Aorta (tissue), 5 donors: ENCODE measurements around the gene SPO11. TPM values are rescaled to one million over a fixed set of nuclear protein-coding genes. Genes with fewer than 3 reads are reported as not detected.

Experiments used
- ATAC-seq: fragments of 200-7000 bp; cut with Tn5 transposase; one replicate; pipeline ENCODE4 v1.9.1; 2022; ENCODE audit warnings: moderate library complexity; ENCODE audit not compliant: low FRiP score
- DNase-seq, 2 donors: peaks; one replicate each; pipeline ENCODE4 v3.0.0-alpha.2; 2020
- H3K27ac ChIP-seq, 2 donors: one replicate each; pipeline ENCODE4 v1.5.1; 2013; ENCODE audit warnings: low read length in 2 of 2, mild to moderate bottlenecking in 2 of 2, moderate library complexity in 2 of 2, control low read depth in 1 of 2, inconsistent platforms in 1 of 2, low read depth in 1 of 2
- H3K27me3 ChIP-seq, 2 donors: one replicate each; pipeline ENCODE4 v1.6.1; 2013; ENCODE audit warnings: control low read depth in 1 of 2, low read length in 1 of 2, mild to moderate bottlenecking in 1 of 2, moderate library complexity in 1 of 2; ENCODE audit not compliant: insufficient read depth in 2 of 2, control insufficient read depth in 1 of 2
- H3K36me3 ChIP-seq, 2 donors: one replicate each; pipeline ENCODE4 v1.6.1; 2013; ENCODE audit warnings: control low read depth in 1 of 2, low read length in 1 of 2, mild to moderate bottlenecking in 1 of 2; ENCODE audit not compliant: insufficient read depth in 2 of 2, control insufficient read depth in 1 of 2
- H3K4me1 ChIP-seq, 2 donors: one replicate each; pipeline ENCODE4 v1.6.1; 2013; ENCODE audit warnings: low read length in 2 of 2, control low read depth in 1 of 2, mild to moderate bottlenecking in 1 of 2, moderate library complexity in 1 of 2; ENCODE audit not compliant: insufficient read depth in 2 of 2, control insufficient read depth in 1 of 2
- H3K4me3 ChIP-seq, 2 donors: one replicate each; pipeline ENCODE4 v1.5.1; 2013; ENCODE audit warnings: low read length in 2 of 2, control low read depth in 1 of 2, mild to moderate bottlenecking in 1 of 2
- H3K9me3 ChIP-seq: one replicate; pipeline ENCODE4 v1.6.1; 2013; ENCODE audit warnings: mild to moderate bottlenecking, low read length; ENCODE audit not compliant: control insufficient read depth
- WGBS, 2 donors: extraction: QIAGEN DNeasy Blood & Tissue Kit; methylation state at CpG; one replicate each; pipeline ENCODE4 v1.1.7; 2013; 5-methylcytosine and 5-hydroxymethylcytosine counted together
- intact Hi-C, 2 donors: fragments of 100-400 bp; cut with DNase I; formaldehyde crosslinking; loops; one replicate each; pipeline versions ENCODE4 v1.14.2 to v1.15.0; 2022
- polyA plus RNA-seq, 2 donors: library from polyadenylated mRNA; stranded (reverse); fragments of 200-250 nt; gene quantifications; one replicate each; pipeline ENCODE4 v1.2.3, GENCODE V29; 2013
- total RNA-seq, 2 donors: library from RNA; stranded (reverse); fragmentation: NEBNext Ultra II Directional; extraction: Animal tissue kit (Norgen Biotek cat#: 25700); gene quantifications; one replicate each; pipeline ENCODE4 v1.2.1, GENCODE V29; 2021
- donor health status: healthy with polysubstance abuse.
- donor health status: Bipolar disorder and iron deficiency.
- donor health status: DM: no; HTN: no; CAD: no.
- donor health status: DM: no; HTN: no; CAD: no.
- donor health status: DM: yes; HTN: yes; CAD: no.

The SPO11 gene
- total and polyA plus RNA-seq, 4 donors = not detected

GRCh38 chr20:57382516-57382915, 52.9 kb downstream of the SPO11 start:
- Histone ChIP-seq H3K4me1 (no peaks in the 10 kb centered on the region), H3K27me3 (no peaks in the 10 kb centered on the region), H3K4me3 (no peak overlapping the region), H3K27ac (no peak overlapping the region), H3K9me3 (no peaks in the 10 kb centered on the region), H3K36me3 (peaks cover 0 to 2% of the 10 kb centered on the region in 2 donors)
- 90 to 93% methylated on average over 5 of the region's 5 CpGs for WGBS, 2 donors
- intact Hi-C loops = loop anchor here in 1 of 2 donors (10.0 kb wide), 1 partner anchor 212 kb away; no protein-coding TSS in a partner anchor
- DNase-seq = no peak
- no peak for ATAC-seq

- Histone ChIP-seq H3K27ac (no peak overlapping the region), H3K9me3 (no peaks in the 10 kb centered on the region), H3K4me3 (no peak overlapping the region), H3K27me3 (no peaks in the 10 kb centered on the region), H3K36me3 (no peaks in the 10 kb centered on the region), H3K4me1 (no peaks in the 10 kb centered on the region)
- 91% methylated on average over 20 of the region's 20 CpGs for WGBS, 2 donors
- intact Hi-C loops = loop anchor here (2.0 to 10.0 kb wide), 2 partner anchors 111 to 211 kb away; no protein-coding TSS in a partner anchor
- DNase-seq (no peak), ATAC-seq (no peak)
Measured at GRCh38 chr20:57383447-57384347, 54.1 kb downstream of the SPO11 start.

GRCh38 chr20:57384486-57384885, 54.9 kb downstream of the SPO11 start:
- ATAC-seq (no peak), DNase-seq (no peak)
- 93 to 97% methylated on average over 8 of the region's 8 CpGs for WGBS, 2 donors
- no peaks in the 10 kb centered on the region for H3K27me3 ChIP-seq
- intact Hi-C loops = loop anchor here (2.0 to 10.0 kb wide), 2 partner anchors 110 to 210 kb away; no protein-coding TSS in a partner anchor
- no peaks in the 10 kb centered on the region for H3K36me3 ChIP-seq
- H3K9me3 ChIP-seq = no peaks in the 10 kb centered on the region
- no peak overlapping the region for H3K27ac ChIP-seq
- H3K4me3 ChIP-seq = no peak overlapping the region
- no peaks in the 10 kb centered on the region for H3K4me1 ChIP-seq

- Histone ChIP-seq H3K27me3 (no peaks in the 10 kb centered on the region), H3K36me3 (no peaks in the 10 kb centered on the region), H3K4me1 (no peaks in the 10 kb centered on the region), H3K4me3 (no peak overlapping the region), H3K9me3 (no peaks in the 10 kb centered on the region), H3K27ac (no peak overlapping the region)
- WGBS, 2 donors = 89 to 90% methylated on average over 29 of the region's 29 CpGs
- ATAC-seq (no peak), DNase-seq (no peak)
- intact Hi-C loops = loop anchor here (2.0 to 10.0 kb wide), 3 partner anchors 110 to 210 kb away; no protein-coding TSS in a partner anchor
Measured at GRCh38 chr20:57384953-57385761, 55.6 kb downstream of the SPO11 start.

- H3K4me1 ChIP-seq = no peaks in the 10 kb centered on the region
- intact Hi-C loops = loop anchor here (2.0 to 10.0 kb wide), 3 partner anchors 109 to 209 kb away; no protein-coding TSS in a partner anchor
- whole genome bisulfite sequencing, 2 donors = 94 to 97% methylated on average over 6 of the region's 6 CpGs
Measured at GRCh38 chr20:57385940-57386339, 56.3 kb downstream of the SPO11 start.

GRCh38 chr20:57386762-57387161, 57.2 kb downstream of the SPO11 start:
- Histone ChIP-seq H3K9me3 (no peaks in the 10 kb centered on the region), H3K27ac (no peak overlapping the region), H3K4me1 (no peaks in the 10 kb centered on the region), H3K36me3 (no peaks in the 10 kb centered on the region), H3K4me3 (no peak overlapping the region), H3K27me3 (no peaks in the 10 kb centered on the region)
- WGBS, 2 donors = 95 to 96% methylated on average over 4 of the region's 4 CpGs
- intact Hi-C loops = loop anchor here (5.0 to 10.0 kb wide), 2 partner anchors 206 to 208 kb away; no protein-coding TSS in a partner anchor
- ATAC-seq (no peak), DNase-seq (peak in 1 of 2 donors; percentile 50)

More at GRCh38 chr20:57385940-57386339, 56.3 kb downstream of the SPO11 start:
- H3K27me3 ChIP-seq = no peaks in the 10 kb centered on the region
- H3K9me3 ChIP-seq = no peaks in the 10 kb centered on the region
- ATAC-seq (no peak), DNase-seq (peak in 1 of 2 donors; percentile 47)
- H3K36me3 ChIP-seq = no peaks in the 10 kb centered on the region
- H3K4me3 ChIP-seq = no peak overlapping the region
- no peak overlapping the region for H3K27ac ChIP-seq

GRCh38 chr20:57387463-57387862, 57.9 kb downstream of the SPO11 start:
- Histone ChIP-seq H3K4me3 (no peak overlapping the region), H3K27ac (no peak overlapping the region), H3K36me3 (no peaks in the 10 kb centered on the region), H3K27me3 (no peaks in the 10 kb centered on the region), H3K9me3 (no peaks in the 10 kb centered on the region), H3K4me1 (no peaks in the 10 kb centered on the region)
- intact Hi-C loops = loop anchor here (5.0 to 10.0 kb wide), 2 partner anchors 205 to 207 kb away; no protein-coding TSS in a partner anchor
- 96% methylated on average over 8 of the region's 8 CpGs for WGBS, 2 donors
- ATAC-seq (no peak), DNase-seq (peak in 1 of 2 donors; percentile 73)

GRCh38 chr20:57387945-57388371, 58.4 kb downstream of the SPO11 start:
- H3K36me3 ChIP-seq = no peaks in the 10 kb centered on the region
- intact Hi-C loops = loop anchor here (5.0 to 10.0 kb wide), 2 partner anchors 204 to 207 kb away; no protein-coding TSS in a partner anchor
- ATAC-seq (no peak), DNase-seq (peak in 1 of 2 donors; percentile 60)
- no peak overlapping the region for H3K27ac ChIP-seq
- no peaks in the 10 kb centered on the region for H3K27me3 ChIP-seq
- no peak overlapping the region for H3K4me3 ChIP-seq
- no peaks in the 10 kb centered on the region for H3K4me1 ChIP-seq
- H3K9me3 ChIP-seq = no peaks in the 10 kb centered on the region
- WGBS, 2 donors = 74 to 75% methylated on average over 7 of the region's 7 CpGs
